ENCODE data around the gene B3GLCT. TPM values are rescaled to one million over a fixed set of nuclear protein-coding genes. Genes with fewer than 3 reads are reported as not detected.

The B3GLCT gene
- total and polyA plus RNA-seq, 12 donors: 3.1 to 28.1 (median 18.8) TPM

DNA sequence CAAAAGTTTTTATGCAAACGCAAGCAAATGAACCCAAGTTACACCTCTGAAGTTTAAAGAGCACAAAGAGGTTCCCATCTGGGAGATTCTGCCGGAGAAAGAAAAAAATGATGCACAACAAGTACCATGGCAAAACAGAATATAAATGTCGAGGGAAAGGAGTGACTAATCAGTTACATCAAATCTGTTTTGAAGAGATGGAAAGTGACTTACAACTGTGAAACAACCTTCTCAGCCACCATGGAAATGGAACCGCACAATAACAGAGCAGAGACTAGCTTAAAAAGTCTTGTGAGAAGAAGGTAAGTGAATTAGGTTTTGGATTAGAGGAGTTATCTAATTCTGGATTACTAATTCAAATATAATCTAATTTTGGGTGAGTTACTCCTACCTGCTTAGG, 40.5 kb upstream of the B3GLCT start:
- Histone ChIP-seq H3K4me1 (peaks cover 0 to 30% (median 21%) of the 10 kb centered on the region in 9 donors), H3K27me3 (no peaks in the 10 kb centered on the region), H3K9me3 (no peaks in the 10 kb centered on the region), H3K27ac (no peak overlapping the region), H3K4me3 (peak overlapping the region in 3 of 10 donors; percentile 72 to 94 (median 83)), H3K36me3 (peaks cover 0 to 43% (median 7%) of the 10 kb centered on the region in 9 donors)
- WGBS, 2 donors: 88 to 89% methylated on average over 4 of the region's 4 CpGs
- no peak for ATAC-seq
- intact Hi-C loops (cut with DNase I): no loop called here
- TF ChIP-seq, protein P1, sequence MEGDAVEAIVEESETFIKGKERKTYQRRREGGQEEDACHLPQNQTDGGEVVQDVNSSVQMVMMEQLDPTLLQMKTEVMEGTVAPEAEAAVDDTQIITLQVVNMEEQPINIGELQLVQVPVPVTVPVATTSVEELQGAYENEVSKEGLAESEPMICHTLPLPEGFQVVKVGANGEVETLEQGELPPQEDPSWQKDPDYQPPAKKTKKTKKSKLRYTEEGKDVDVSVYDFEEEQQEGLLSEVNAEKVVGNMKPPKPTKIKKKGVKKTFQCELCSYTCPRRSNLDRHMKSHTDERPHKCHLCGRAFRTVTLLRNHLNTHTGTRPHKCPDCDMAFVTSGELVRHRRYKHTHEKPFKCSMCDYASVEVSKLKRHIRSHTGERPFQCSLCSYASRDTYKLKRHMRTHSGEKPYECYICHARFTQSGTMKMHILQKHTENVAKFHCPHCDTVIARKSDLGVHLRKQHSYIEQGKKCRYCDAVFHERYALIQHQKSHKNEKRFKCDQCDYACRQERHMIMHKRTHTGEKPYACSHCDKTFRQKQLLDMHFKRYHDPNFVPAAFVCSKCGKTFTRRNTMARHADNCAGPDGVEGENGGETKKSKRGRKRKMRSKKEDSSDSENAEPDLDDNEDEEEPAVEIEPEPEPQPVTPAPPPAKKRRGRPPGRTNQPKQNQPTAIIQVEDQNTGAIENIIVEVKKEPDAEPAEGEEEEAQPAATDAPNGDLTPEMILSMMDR (IDR thresholded peaks at IDR 0.05): no peak
- no peak for DNase-seq

- TF ChIP-seq, protein P1 (IDR thresholded peaks at IDR 0.05): no peak
- H3K27me3 ChIP-seq: no peaks in the 10 kb centered on the region
- intact Hi-C loops (cut with DNase I): loop anchor here in 1 of 10 donors (5.0 kb wide), 1 partner anchor 36 kb away; the partner anchor contains the start of gene B3GLCT
- peak overlapping the region; percentile 72 to 99 (median 88) for H3K4me3 ChIP-seq
- no peaks in the 10 kb centered on the region for H3K9me3 ChIP-seq
- peak overlapping the region; percentile 68 to 99 (median 88) for H3K27ac ChIP-seq
- ATAC-seq: peak; percentile 2 to 43 (median 27)
- 0 to 1% methylated on average over 51 of the region's 51 CpGs for WGBS, 2 donors
- H3K4me1 ChIP-seq: peaks cover 0 to 30% (median 21%) of the 10 kb centered on the region in 9 donors
- peak; percentile 48 to 55 for DNase-seq
- peaks cover 0 to 26% (median 0%) of the 10 kb centered on the region in 9 donors for H3K36me3 ChIP-seq
These were observed 38.8 kb upstream of the B3GLCT start for GRCh38 chr13:31160857-31161556.

GRCh38 chr13:31161557-31162150, 38.1 kb upstream of the B3GLCT start, which contains the start of gene HSPH1:
Gene HSPH1 (minus strand): TSS chr13:31161904. CDS start chr13:31161582, 322 bp downstream.
- Histone ChIP-seq H3K36me3 (peaks cover 0 to 20% (median 0%) of the 10 kb centered on the region in 9 donors), H3K4me1 (peaks cover 0 to 30% (median 21%) of the 10 kb centered on the region in 9 donors), H3K9me3 (no peaks in the 10 kb centered on the region), H3K4me3 (peak within 1 kb of the TSS; percentile 72 to 99 (median 88)), H3K27me3 (no peaks in the 10 kb centered on the region), H3K27ac (peak within 1 kb of the TSS; percentile 68 to 99 (median 88))
- intact Hi-C loops (cut with DNase I): loop anchor here in 3 of 10 donors (1.0 to 5.0 kb wide), 3 partner anchors 36 to 42 kb away; partner anchors contain the start of gene B3GLCT (in 3 of the 3)
- TF ChIP-seq, protein P1 (IDR thresholded peaks at IDR 0.05): peak in 6 of 9 donors; percentile 6 to 36 (median 28)
- DNase-seq (peak; percentile 99), ATAC-seq (peak; percentile 96 to 99 (median 98))
- 0% methylated on average over 54 of the region's 54 CpGs for WGBS, 2 donors
